ENCODE results near the gene VOPP1. TPM values are rescaled to one million over a fixed set of nuclear protein-coding genes. Genes with fewer than 3 reads are reported as not detected.

VOPP1 gene
- total RNA-seq, 1 donor from 2014 or later = 66.2 TPM

DNA sequence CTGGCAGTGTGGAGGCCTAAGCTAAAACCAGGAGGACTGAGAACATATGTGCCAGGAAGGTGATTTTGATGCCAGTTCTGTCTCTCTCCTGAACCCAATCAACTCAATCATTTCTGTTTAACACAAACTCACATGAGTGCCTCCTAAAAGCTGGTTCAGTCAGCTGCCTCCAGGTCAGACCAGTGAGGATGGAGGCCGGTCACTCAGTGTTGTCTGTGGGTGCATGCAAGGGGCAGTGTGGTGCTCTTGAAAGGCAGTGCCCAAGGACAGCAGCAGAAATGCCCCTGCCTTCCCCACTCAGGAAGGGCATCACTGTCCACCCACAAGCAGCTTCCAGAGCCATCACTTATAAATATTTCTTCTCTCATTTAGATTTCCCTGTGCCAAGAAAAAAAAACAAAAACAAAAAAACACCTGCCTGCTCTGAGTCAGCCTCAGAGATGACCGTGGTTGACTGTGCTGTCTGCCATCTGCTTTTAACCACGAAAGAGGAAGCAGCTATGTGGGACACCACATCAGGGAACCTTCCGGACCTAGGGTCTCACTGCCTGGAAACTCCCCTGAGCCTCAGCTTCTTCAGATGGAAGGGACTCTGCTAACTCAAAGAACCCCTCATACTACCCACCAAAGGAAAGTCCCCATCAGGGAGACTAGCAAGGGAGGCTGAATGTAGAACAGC lies 39.1 kb downstream of the VOPP1 start:
- ATAC-seq = peak; percentile 76
- intact Hi-C loops (cut with DNase I) = no loop called here
- Histone ChIP-seq H3K27me3 (ENCODE audit: low read depth) (no peaks in the 10 kb centered on the region), H3K4me1 (peaks cover 64% of the 10 kb centered on the region), H3K27ac (peak overlapping the region; percentile 37), H3K36me3 (no peaks in the 10 kb centered on the region), H3K4me3 (no peak overlapping the region), H3K9me3 (no peaks in the 10 kb centered on the region)
- TF ChIP-seq, protein P1, sequence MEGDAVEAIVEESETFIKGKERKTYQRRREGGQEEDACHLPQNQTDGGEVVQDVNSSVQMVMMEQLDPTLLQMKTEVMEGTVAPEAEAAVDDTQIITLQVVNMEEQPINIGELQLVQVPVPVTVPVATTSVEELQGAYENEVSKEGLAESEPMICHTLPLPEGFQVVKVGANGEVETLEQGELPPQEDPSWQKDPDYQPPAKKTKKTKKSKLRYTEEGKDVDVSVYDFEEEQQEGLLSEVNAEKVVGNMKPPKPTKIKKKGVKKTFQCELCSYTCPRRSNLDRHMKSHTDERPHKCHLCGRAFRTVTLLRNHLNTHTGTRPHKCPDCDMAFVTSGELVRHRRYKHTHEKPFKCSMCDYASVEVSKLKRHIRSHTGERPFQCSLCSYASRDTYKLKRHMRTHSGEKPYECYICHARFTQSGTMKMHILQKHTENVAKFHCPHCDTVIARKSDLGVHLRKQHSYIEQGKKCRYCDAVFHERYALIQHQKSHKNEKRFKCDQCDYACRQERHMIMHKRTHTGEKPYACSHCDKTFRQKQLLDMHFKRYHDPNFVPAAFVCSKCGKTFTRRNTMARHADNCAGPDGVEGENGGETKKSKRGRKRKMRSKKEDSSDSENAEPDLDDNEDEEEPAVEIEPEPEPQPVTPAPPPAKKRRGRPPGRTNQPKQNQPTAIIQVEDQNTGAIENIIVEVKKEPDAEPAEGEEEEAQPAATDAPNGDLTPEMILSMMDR (IDR thresholded peaks at IDR 0.05) = no peak
- no peak for DNase-seq

- intact Hi-C loops (cut with DNase I) = no loop called here
Observed at GRCh38 chr7:55532150-55532917, 40.0 kb downstream of the VOPP1 start.

DNA sequence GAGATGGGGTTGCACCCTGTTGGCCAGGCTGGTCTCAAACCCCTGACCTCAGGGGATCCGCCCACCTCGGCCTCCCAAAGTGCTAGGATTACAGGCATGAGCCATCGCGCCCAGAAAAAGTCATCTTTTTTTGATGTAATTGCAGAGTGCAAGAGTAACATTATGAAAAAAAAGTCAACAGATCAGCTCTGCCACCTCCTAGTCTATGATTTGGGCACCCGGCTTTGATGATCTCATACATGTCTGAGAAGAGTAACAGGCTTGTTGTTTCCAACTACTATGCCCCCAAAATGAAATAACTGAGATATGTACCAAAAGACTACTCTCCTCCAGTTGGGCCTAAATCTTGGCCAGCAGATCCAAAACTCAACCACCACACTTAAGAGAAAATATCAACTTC lies 40.8 kb downstream of the VOPP1 start:
- DNase-seq (no peak), ATAC-seq (no peak)
- TF ChIP-seq, protein P1 (IDR thresholded peaks at IDR 0.05) = no peak
- H3K4me1 ChIP-seq = peaks cover 48% of the 10 kb centered on the region
- H3K4me3 ChIP-seq = no peak overlapping the region
- no peaks in the 10 kb centered on the region for H3K27me3 ChIP-seq (ENCODE audit: low read depth)
- H3K9me3 ChIP-seq = no peaks in the 10 kb centered on the region
- H3K36me3 ChIP-seq = no peaks in the 10 kb centered on the region
- intact Hi-C loops (cut with DNase I) = no loop called here
- no peak overlapping the region for H3K27ac ChIP-seq

More at GRCh38 chr7:55532150-55532917, 40.0 kb downstream of the VOPP1 start:
- peak overlapping the region; percentile 37 for H3K27ac ChIP-seq
- ATAC-seq (no peak), DNase-seq (no peak)
- no peak overlapping the region for H3K4me3 ChIP-seq
- no peaks in the 10 kb centered on the region for H3K36me3 ChIP-seq
- no peaks in the 10 kb centered on the region for H3K27me3 ChIP-seq (ENCODE audit: low read depth)
- peaks cover 56% of the 10 kb centered on the region for H3K4me1 ChIP-seq
- H3K9me3 ChIP-seq = no peaks in the 10 kb centered on the region
- TF ChIP-seq, protein P1 (IDR thresholded peaks at IDR 0.05) = no peak

DNA sequence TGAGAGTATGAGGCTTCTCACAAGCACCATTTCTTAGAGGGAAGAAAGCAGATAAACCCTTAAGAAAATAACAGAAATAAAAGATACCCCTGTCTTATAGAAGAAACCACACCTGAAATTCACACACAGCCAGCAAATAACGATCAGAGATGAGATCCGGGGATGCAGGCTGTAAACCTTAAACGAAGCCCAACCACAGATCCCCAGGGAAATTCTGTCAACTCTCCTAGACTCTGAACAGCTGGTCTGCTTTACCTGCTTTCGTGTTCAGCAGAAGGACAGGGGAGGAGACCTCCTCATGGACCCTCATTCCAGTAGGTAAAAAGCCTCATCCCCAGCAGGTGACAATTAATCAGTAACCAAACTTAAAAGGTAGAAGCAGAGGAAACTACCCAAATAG lies 45.0 kb downstream of the VOPP1 start:
- no peak for ATAC-seq
- intact Hi-C loops (cut with DNase I) = no loop called here
- DNase-seq = no peak
- H3K4me3 ChIP-seq = no peak overlapping the region
- H3K36me3 ChIP-seq = no peaks in the 10 kb centered on the region
- TF ChIP-seq, protein P1 (IDR thresholded peaks at IDR 0.05) = no peak
- peaks cover 10% of the 10 kb centered on the region for H3K4me1 ChIP-seq
- no peaks in the 10 kb centered on the region for H3K27me3 ChIP-seq (ENCODE audit: low read depth)
- no peak overlapping the region for H3K27ac ChIP-seq
- no peaks in the 10 kb centered on the region for H3K9me3 ChIP-seq

DNA sequence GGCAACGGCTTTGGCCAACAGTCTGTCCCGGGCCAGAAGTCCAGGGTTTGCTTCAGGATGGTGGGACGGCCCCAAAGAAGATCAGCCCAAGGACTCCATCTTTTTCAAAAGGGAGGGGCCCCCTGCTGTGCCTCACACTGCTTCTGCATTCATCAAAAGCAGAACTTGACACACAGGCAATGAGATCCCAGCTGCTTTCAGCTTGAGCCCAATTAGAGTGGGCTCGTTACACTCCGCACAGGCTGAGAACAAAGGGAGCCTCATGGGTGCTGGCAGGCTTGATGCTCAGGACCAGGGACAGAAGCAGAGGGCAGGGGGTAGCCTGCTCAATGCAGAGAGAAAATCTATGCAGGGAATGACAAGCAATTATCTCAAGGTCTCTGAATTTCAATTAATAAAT lies 45.5 kb downstream of the VOPP1 start:
- ATAC-seq (peak; percentile 53 to 69), DNase-seq (no peak)
- TF ChIP-seq, protein P1 (IDR thresholded peaks at IDR 0.05) = no peak
- Histone ChIP-seq H3K4me3 (no peak overlapping the region), H3K36me3 (no peaks in the 10 kb centered on the region), H3K9me3 (no peaks in the 10 kb centered on the region), H3K27me3 (ENCODE audit: low read depth) (no peaks in the 10 kb centered on the region), H3K27ac (no peak overlapping the region), H3K4me1 (peaks cover 4% of the 10 kb centered on the region)
- intact Hi-C loops (cut with DNase I) = no loop called here
